Esophagus squamous epithelium (tissue), 5 donors: ENCODE data around the gene NUDT3. TPM values are rescaled to one million over a fixed set of nuclear protein-coding genes. Genes with fewer than 3 reads are reported as not detected.
"Not testable (repeated sequence)": the region's sequence is repeated elsewhere in the genome, so short reads cannot be mapped to it uniquely, and the experiment has no call there.

Source experiments
- DNase-seq: peaks from one replicate; lab custom pipeline; 2025; lab: John Stamatoyannopoulos, UW
- H3K27ac ChIP-seq, 4 donors: fragments of 200-600 bp; sonication (generic); one replicate each; pipeline ENCODE4 v1.5.1; 2016 to 2019; ENCODE audit warnings: mild to moderate bottlenecking in 1 of 4
- H3K27me3 ChIP-seq, 4 donors: fragments of 200-600 bp; sonication (generic); 1 replicate in 3 of 4; 2 replicates in 1 of 4; pipeline versions ENCODE4 v1.5.1 to v1.6.0; 2017 to 2021; ENCODE audit warnings: antibody characterized with exemption in 1 of 4
- H3K36me3 ChIP-seq, 3 donors: fragments of 200-600 bp; sonication (generic); one replicate each; pipeline ENCODE4 v1.5.1; 2016 to 2019
- H3K4me1 ChIP-seq, 3 donors: fragments of 200-600 bp; sonication (generic); one replicate each; pipeline ENCODE4 v1.5.1; 2017 to 2019
- H3K4me3 ChIP-seq, 4 donors: fragments of 200-600 bp; sonication (generic); 1 replicate in 3 of 4; 2 replicates in 1 of 4; pipeline ENCODE4 v1.5.1; 2016 to 2019; ENCODE audit warnings: mild to moderate bottlenecking in 2 of 4, moderate library complexity in 1 of 4
- H3K9me3 ChIP-seq, 3 donors: fragments of 200-600 bp; sonication (generic); one replicate each; pipeline ENCODE4 v1.5.1; 2016 to 2019
- POLR2A ChIP-seq, 4 donors: fragments of 450-650 bp; IDR thresholded peaks; one replicate each; pipeline ENCODE4 v1.6.1; 2017; ENCODE audit warnings: antibody characterized with exemption in 4 of 4, mild to moderate bottlenecking in 4 of 4, moderate library complexity in 3 of 4
- WGBS, 2 donors: methylation state at CpG; one replicate each; pipeline ENCODE4 v1.1.5; 2018; 5-methylcytosine and 5-hydroxymethylcytosine counted together
- intact Hi-C: fragments of 100-400 bp; cut with DNase I; formaldehyde crosslinking; loops from one replicate; pipeline ENCODE4 v1.15.0; 2022
- total RNA-seq, 4 donors: library from RNA; depleted of rRNA; stranded (reverse); fragments of >200 nt; gene quantifications; one replicate each; pipeline ENCODE4 v1.1.0, GENCODE V29; 2016
- TF ChIP-seq, protein P1 (sequence below), 6 experiments: fragments of 450-650 bp in 4 of 6; fragments of 200-600 bp in 2 of 6; sonication (generic) in 2 of 6; IDR thresholded peaks; one replicate each; pipeline ENCODE4 v1.5.1; 2016 to 2019; ENCODE audit warnings: antibody characterized with exemption in 6 of 6, mild to moderate bottlenecking in 4 of 6, moderate library complexity in 4 of 6
- donor health status: DM: yes; HTN: yes; CAD: no.

Gene NUDT3
- total RNA-seq, 4 donors from 2014 or later = 14.9 to 33.4 (median 22.4) TPM

DNA sequence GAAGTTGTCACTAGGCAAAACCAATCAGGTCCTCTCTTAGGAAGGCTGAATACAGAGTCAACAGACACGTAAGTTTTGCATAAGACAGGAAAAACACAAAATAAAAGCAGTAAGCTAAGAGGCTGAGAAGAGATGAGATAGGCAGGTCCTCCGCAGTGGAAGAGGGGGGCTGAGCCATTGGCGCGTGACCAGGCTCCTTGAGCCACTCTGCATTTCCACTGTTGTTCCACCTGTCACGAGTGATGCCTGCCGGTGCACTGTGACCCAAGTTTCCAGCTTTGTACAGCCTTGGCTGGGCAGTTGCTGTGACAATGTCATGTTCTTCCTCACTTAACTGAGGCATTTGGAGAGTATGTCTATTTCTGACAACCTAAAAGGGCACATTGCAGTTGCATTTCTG lies 58.6 kb downstream of the NUDT3 start:
- no peak for TF ChIP-seq POLR2A (IDR thresholded peaks at IDR 0.05)
- TF ChIP-seq, protein P1, sequence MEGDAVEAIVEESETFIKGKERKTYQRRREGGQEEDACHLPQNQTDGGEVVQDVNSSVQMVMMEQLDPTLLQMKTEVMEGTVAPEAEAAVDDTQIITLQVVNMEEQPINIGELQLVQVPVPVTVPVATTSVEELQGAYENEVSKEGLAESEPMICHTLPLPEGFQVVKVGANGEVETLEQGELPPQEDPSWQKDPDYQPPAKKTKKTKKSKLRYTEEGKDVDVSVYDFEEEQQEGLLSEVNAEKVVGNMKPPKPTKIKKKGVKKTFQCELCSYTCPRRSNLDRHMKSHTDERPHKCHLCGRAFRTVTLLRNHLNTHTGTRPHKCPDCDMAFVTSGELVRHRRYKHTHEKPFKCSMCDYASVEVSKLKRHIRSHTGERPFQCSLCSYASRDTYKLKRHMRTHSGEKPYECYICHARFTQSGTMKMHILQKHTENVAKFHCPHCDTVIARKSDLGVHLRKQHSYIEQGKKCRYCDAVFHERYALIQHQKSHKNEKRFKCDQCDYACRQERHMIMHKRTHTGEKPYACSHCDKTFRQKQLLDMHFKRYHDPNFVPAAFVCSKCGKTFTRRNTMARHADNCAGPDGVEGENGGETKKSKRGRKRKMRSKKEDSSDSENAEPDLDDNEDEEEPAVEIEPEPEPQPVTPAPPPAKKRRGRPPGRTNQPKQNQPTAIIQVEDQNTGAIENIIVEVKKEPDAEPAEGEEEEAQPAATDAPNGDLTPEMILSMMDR (IDR thresholded peaks at IDR 0.05) = no peak
- H3K4me1 ChIP-seq = peaks cover 0 to 31% (median 21%) of the 10 kb centered on the region in 3 donors
- H3K36me3 ChIP-seq = peaks cover 0 to 21% (median 0%) of the 10 kb centered on the region in 3 donors
- no peak overlapping the region for H3K4me3 ChIP-seq
- H3K27me3 ChIP-seq = no peaks in the 10 kb centered on the region
- intact Hi-C loops = no loop called here
- H3K27ac ChIP-seq = no peak overlapping the region
- WGBS, 2 donors = 84 to 86% methylated on average over 6 of the region's 6 CpGs
- H3K9me3 ChIP-seq = no peaks in the 10 kb centered on the region
- DNase-seq = no peak

GRCh38 chr6:34332251-34333198 lies 59.9 kb downstream of the NUDT3 start:
- Histone ChIP-seq H3K36me3 (peaks cover 0 to 21% (median 0%) of the 10 kb centered on the region in 3 donors), H3K27ac (no peak overlapping the region), H3K4me3 (no peak overlapping the region), H3K9me3 (no peaks in the 10 kb centered on the region), H3K27me3 (no peaks in the 10 kb centered on the region), H3K4me1 (peaks cover 0 to 17% (median 8%) of the 10 kb centered on the region in 3 donors)
- intact Hi-C loops = no loop called here
- WGBS, 2 donors = 75 to 80% methylated on average over 6 of the region's 6 CpGs
- TF ChIP-seq, protein P1 (IDR thresholded peaks at IDR 0.05) = no peak
- TF ChIP-seq POLR2A (IDR thresholded peaks at IDR 0.05) = no peak
- DNase-seq = no peak

GRCh38 chr6:34331371-34332050 lies 61.0 kb downstream of the NUDT3 start:
- H3K27ac ChIP-seq = no peak overlapping the region
- intact Hi-C loops = no loop called here
- WGBS, 2 donors = 51 to 62% methylated on average over 7 of the region's 7 CpGs

GRCh38 chr6:34329814-34330213 lies 62.7 kb downstream of the NUDT3 start:
- intact Hi-C loops, H3K4me3 ChIP-seq, H3K27me3 ChIP-seq, H3K9me3 ChIP-seq, DNase-seq, H3K27ac ChIP-seq: not testable (repeated sequence)
- 88 to 89% methylated on average over 3 of the region's 3 CpGs for WGBS, 2 donors
- Histone ChIP-seq H3K36me3 (peaks cover 0 to 21% (median 0%) of the 10 kb centered on the region in 3 donors), H3K4me1 (peaks cover 0 to 14% (median 2%) of the 10 kb centered on the region in 3 donors)

More at GRCh38 chr6:34331371-34332050, 61.0 kb downstream of the NUDT3 start:
- no peak overlapping the region for H3K4me3 ChIP-seq
- H3K9me3 ChIP-seq = no peaks in the 10 kb centered on the region
- DNase-seq = no peak
- no peak for TF ChIP-seq POLR2A (IDR thresholded peaks at IDR 0.05)
- TF ChIP-seq, protein P1 (IDR thresholded peaks at IDR 0.05) = no peak
- peaks cover 0 to 21% (median 0%) of the 10 kb centered on the region in 3 donors for H3K36me3 ChIP-seq
- H3K4me1 ChIP-seq = peaks cover 0 to 8% (median 0%) of the 10 kb centered on the region in 3 donors
- H3K27me3 ChIP-seq = no peaks in the 10 kb centered on the region

DNA sequence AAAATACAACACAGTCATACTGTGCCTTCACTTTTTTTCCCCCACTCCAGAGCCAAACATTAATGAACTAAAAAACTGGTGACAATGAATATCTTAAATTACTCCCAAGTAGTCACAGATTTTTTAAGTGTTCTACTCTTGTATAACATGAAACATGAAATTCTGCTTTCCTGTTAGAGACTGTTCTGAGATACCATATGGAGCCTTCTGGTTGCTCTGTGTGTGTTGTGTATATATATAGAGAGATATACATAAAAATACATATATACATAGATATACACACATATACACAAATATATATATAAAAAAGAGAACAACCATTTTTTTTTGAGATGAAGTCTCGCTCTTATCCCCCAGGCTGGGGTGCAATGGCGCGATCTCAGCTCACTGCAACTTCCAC lies 63.5 kb downstream of the NUDT3 start:
- TF ChIP-seq, protein P1 (IDR thresholded peaks at IDR 0.05) = no peak
- TF ChIP-seq POLR2A (IDR thresholded peaks at IDR 0.05) = no peak
- no peak overlapping the region for H3K27ac ChIP-seq
- H3K36me3 ChIP-seq = peaks cover 0 to 17% (median 0%) of the 10 kb centered on the region in 3 donors
- DNase-seq = no peak
- peaks cover 0 to 18% (median 4%) of the 10 kb centered on the region in 3 donors for H3K4me1 ChIP-seq
- 96 to 100% methylated on average over 3 of the region's 3 CpGs for WGBS, 2 donors
- H3K27me3 ChIP-seq = no peaks in the 10 kb centered on the region
- intact Hi-C loops = no loop called here
- H3K4me3 ChIP-seq = no peak overlapping the region
- H3K9me3 ChIP-seq = no peaks in the 10 kb centered on the region

DNA sequence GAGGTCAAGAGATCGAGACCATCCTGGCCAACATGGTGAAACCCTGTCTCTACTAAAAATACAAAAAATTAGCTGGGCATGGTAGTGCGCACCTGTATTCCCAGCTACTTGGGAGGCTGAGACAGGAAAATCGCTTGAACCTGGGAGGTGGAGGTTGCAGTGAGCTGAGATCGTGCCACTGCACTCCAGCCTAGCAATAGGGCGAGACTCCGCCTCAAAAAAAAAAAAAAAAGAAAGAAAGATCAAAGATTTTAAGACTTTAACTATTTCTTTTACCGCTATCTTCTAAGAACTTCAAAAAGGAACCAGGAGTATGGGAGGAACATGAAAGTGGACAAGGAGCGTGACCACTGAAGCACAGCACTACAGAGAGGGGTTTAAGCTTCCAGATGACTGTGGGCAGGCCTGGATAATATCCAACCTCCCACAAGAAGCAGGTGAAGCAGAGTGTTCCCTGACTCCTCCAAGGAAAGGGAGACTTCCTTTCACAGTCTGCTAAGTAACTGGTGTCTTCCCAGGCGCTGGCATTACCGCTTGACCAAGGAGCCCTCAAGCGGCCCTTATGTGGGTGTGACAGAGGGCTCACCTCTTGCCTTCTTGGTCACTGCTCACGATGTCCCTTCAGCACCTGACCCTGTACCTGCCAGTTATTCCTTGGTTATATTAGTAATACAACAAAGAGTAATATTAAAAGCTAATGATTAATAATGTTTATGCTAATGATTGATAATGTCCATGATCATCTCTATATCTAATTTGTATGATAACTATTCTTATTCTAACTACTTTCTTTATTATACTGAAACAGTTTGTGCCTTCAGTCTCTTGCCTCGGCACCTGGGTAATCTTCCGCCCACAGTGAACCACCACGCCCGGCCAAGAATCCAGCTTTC lies 64.9 kb downstream of the NUDT3 start:
- H3K4me3 ChIP-seq, H3K27ac ChIP-seq, DNase-seq, H3K9me3 ChIP-seq, H3K27me3 ChIP-seq, intact Hi-C loops: not testable (repeated sequence)
- H3K36me3 ChIP-seq = peaks cover 0 to 11% (median 0%) of the 10 kb centered on the region in 3 donors
- 88 to 91% methylated on average over 14 to 16 of the region's 16 CpGs for WGBS, 2 donors
- peaks cover 0 to 18% (median 4%) of the 10 kb centered on the region in 3 donors for H3K4me1 ChIP-seq
